Hepatic stellate cell (primary cell): Measurements from ENCODE around the gene QRFP.

Experiments used
- DNase-seq: peaks from one replicate; pipeline ENCODE4 v3.0.0; 2011; ENCODE audit warnings: low spot score

Gene QRFP

GRCh38 chr9:130933114-130934046 is 36.8 kb upstream of the QRFP start:
- peak; percentile 93 for DNase-seq

DNA sequence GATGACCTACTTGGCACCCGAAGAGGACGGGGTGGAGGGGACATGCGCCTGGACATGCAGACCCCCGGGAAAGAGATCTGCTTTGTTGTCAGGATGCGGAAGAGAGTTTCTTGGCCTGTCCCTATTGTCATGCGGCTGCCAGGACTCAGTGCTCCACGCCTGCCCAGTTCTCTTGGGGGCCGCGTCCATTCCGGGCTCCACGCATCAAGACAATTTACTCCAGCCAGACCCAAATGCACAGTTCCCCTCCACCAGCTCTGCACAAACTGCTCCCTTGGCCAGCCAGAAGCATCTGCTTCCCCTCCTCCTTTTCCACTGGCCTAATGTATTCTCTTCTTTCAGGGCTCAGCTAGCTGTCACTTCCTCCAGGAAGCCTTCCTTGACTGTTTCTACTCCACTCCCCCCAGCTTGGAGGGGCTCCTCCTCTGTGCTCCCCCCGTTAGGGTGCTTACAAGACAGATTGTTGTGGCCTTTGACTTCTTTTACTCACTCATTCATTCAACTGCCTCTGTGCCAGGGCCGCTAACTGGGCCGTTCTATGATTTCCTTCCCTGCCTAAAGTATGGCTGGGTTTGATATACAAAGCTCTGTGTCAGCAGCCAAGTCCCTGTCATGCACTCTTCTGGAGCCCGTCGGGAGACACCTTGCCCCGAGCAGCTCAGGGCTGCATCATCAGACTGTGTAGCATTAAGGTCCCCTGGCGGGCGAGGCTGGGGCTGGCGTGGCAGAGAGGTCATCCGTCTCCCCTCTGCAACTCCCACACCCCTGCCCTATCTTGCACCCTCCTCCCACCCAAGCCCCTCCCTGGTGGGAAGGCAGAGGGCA is 35.9 kb upstream of the QRFP start:
- DNase-seq, result peak; percentile 40

- DNase-seq, result no peak
Observed at GRCh38 chr9:130931508-130932254, 35.1 kb upstream of the QRFP start.

- DNase-seq, result no peak
Observed at GRCh38 chr9:130930804-130931349, 34.3 kb upstream of the QRFP start.

GRCh38 chr9:130930132-130930803 is 33.7 kb upstream of the QRFP start:
- no peak for DNase-seq

GRCh38 chr9:130929571-130930038 is 33.0 kb upstream of the QRFP start:
- no peak for DNase-seq

DNA sequence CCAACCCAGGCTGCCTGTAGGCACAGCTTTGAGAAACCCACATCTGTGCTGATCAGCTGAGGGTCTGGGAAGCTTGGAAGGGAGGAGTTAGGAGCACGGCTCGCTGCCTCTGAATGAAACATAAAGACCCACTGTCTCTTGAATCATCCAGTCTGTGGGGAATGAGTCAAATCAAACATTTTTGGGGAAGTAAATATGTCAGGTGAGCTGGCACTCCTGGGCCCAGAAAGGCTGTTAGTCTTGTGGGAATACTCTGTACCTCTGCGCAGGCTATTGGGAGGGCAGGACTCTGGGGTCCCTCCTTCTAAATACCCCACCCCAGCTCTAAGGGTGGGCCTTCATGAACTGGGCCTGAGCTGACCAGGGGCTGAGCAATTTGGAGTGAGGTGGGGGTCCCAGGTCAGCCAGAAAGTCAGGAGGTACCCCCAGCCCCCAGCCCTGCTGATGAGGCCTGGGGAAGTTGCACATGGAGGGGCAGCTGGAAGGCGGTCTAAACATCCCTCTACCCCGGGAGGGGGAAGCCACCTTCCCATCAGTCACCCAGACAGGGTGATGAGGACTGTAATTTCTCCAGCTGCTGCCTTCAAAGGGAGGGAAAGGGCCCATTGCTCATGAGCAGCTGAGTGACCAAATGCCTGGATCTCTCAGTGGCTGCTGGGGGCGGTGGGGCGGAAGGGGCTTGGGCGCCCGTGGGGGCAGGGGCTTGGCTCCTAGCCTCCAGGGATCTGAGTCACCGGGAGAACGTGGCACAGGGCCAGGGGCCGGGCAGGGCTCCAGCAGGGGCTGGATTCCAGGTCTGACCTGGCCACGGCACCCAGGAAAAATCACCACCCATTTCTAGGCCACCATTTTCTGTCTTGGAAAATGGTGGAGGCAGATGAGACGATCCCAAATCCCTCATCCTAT is 31.6 kb upstream of the QRFP start:
- DNase-seq, result peak; percentile 51

DNA sequence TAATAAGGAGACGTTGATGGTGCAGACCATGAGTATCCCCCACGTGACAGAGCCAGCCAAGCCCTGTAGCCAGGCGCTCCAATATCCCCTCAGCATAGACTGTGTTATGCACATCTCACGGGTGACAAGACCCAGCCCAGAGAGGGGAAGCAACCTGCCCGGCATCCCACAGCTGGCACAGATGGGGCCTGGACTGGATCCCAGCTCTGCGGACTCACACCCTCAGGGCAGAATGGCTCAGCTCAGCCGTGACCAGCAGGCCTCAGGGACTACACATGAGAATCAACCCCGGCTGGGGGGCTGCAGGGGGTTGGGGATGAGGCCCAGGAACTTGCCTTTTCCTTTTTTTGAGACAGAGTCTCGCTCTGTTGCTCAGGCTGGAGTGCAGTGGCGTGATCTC is 30.7 kb upstream of the QRFP start:
- no peak for DNase-seq

DNA sequence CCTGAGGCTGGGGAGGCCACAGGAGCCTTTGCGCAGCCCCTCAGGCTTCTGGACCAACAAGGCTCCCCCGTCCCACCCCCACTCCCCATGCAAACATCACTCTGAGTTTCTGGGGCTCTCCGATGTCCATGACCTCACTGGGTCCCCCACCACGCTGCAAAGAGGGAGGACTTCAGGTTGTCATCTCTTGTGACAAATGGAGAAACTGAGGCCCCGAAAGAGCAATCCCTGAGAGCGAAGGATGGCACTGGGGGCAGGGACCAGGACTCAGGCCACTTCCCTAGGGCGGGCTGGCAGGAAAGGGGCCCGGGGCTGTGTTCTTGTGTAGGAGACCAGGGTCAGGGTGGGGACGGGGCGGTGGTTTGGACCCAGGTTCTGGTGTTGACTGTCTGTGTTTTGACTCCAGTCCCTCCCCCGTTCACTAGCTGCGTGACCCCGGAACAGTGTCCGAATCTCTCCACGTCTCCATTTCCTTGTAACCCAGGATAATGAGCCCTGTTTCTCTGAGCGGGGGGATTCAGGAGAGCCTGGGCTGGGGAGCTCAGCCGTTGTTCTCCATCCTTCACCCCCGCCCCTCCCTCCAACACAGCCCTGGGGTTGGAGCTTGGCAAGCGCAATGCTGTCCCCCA is 28.6 kb upstream of the QRFP start:
- DNase-seq, result no peak

- no peak for DNase-seq
Observed at GRCh38 chr9:130924448-130924788, 27.8 kb upstream of the QRFP start.

GRCh38 chr9:130923611-130924447 is 27.2 kb upstream of the QRFP start:
- no peak for DNase-seq

GRCh38 chr9:130922893-130923610 is 26.4 kb upstream of the QRFP start:
- no peak for DNase-seq

- no peak for DNase-seq
Observed at GRCh38 chr9:130921989-130922892, 25.6 kb upstream of the QRFP start.

DNA sequence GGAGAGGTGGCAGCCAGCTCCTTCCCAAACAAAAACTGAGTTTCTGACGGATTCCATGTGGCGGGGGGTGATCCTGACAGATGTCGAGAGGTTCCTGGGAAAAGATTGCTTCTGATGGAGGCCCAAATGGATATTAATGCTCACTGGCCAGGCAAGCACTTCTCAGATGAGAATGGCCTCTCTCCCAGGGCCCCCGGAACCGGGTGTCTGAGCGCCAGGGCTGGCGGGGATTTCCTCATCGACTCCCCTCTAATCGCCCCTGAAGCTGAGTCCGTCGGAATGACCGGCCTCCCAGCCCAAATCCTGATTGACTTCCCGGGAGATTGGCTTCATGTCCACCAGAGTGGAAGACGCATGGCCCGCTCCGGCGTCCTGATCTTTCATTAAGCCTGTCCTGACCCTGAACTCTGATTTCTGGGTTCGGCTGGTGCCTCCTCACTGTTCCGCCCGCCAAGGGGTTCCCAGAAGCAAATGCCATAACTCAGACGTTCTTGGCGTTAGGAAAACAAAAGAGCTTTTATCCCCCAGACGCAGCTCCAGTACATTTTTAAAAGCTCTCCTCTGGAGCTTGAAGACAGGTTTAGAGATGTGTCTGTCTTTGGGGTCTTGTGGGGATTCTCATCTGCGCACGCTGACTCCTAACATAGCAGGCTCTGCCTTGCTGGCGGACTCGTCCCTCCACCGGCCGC is 24.8 kb upstream of the QRFP start:
- DNase-seq, result no peak

GRCh38 chr9:130920762-130921299 is 24.2 kb upstream of the QRFP start:
- DNase-seq, result no peak

- no peak for DNase-seq
Observed at GRCh38 chr9:130920233-130920632, 23.6 kb upstream of the QRFP start.
